HepG2 (cell line): ENCODE measurements around the gene IL1B. TPM values are rescaled to one million over a fixed set of nuclear protein-coding genes. Genes with fewer than 3 reads are reported as not detected.

ENCODE experiments used
- polyA plus RNA-seq, 8 experiments: library from polyadenylated mRNA; depleted of rRNA in 3 of 8; stranded (reverse) in 7 of 8; unstranded in 1 of 8; fragments of >200 nt; fragmentation: Illumina TruSeq in 4 of 8; extraction: Trizol in 4 of 8; gene quantifications; 2 replicates each; pipeline versions ENCODE4 v1.2.1 to v1.2.3, GENCODE V29; 2011 to 2016; ENCODE audit warnings: low read depth in 4 of 8, missing spikeins in 1 of 8, mixed read lengths in 1 of 8; ENCODE audit not compliant: insufficient read depth in 1 of 8
- total RNA-seq, 5 experiments: library from RNA; depleted of rRNA; stranded (reverse); fragments of >200 nt; fragmentation: Illumina TruSeq; extraction: Trizol; gene quantifications; 2 replicates each; pipeline ENCODE4 v1.2.3, GENCODE V29; 2016; ENCODE audit warnings: low read depth in 1 of 5

IL1B gene
- total and polyA plus RNA-seq, 2 of the 13 experiments (the other 11 are each of a cell fraction or from before 2014, with no cell fraction given) = 0.18 TPM; not detected in 1

Other genes starting within 250 kb of the IL1B start
- gene SLC20A1, start 190.8 kb downstream of the IL1B start, total RNA-seq (2016; rRNA removed; fragmentation: Illumina TruSeq; extraction: Trizol) = 60.1 and 85.9 TPM in 2 replicates
- gene SLC20A1, start 190.8 kb downstream of the IL1B start, polyA plus RNA-seq (2011; rRNA removed) = 54.0 and 70.6 TPM in 2 replicates
- gene NT5DC4, start 115.8 kb downstream of the IL1B start, total RNA-seq (2016; rRNA removed; fragmentation: Illumina TruSeq; extraction: Trizol) = 2.4 and 4.2 TPM in 2 replicates
- gene NT5DC4, start 115.8 kb downstream of the IL1B start, polyA plus RNA-seq (2011; rRNA removed) = 0.04 and 0.07 TPM in 2 replicates
- 9.5 and 21.5 TPM in 2 replicates for gene CKAP2L, start 72.2 kb downstream of the IL1B start, total RNA-seq (2016; rRNA removed; fragmentation: Illumina TruSeq; extraction: Trizol)
- gene CKAP2L, start 72.2 kb downstream of the IL1B start, polyA plus RNA-seq (2011; rRNA removed) = 3.9 and 7.1 TPM in 2 replicates
- gene IL1A, start 52.3 kb downstream of the IL1B start, total RNA-seq (2016; rRNA removed; fragmentation: Illumina TruSeq; extraction: Trizol) = not detected in 2 replicates
- not detected in 2 replicates for gene IL1A, start 52.3 kb downstream of the IL1B start, polyA plus RNA-seq (2011; rRNA removed)
- not detected in 2 replicates for gene IL37, start 74.4 kb upstream of the IL1B start, total RNA-seq (2016; rRNA removed; fragmentation: Illumina TruSeq; extraction: Trizol)
- 0.16 TPM in 1 of 2 replicates, not detected in the other for gene IL37, start 74.4 kb upstream of the IL1B start, polyA plus RNA-seq (2011; rRNA removed)
- not detected in 2 replicates for gene IL36G, start 141.2 kb upstream of the IL1B start, total RNA-seq (2016; rRNA removed; fragmentation: Illumina TruSeq; extraction: Trizol)
- 0.14 TPM in 1 of 2 replicates, not detected in the other for gene IL36G, start 141.2 kb upstream of the IL1B start, polyA plus RNA-seq (2011; rRNA removed)
- not detected in 2 replicates for gene IL36A, start 168.7 kb upstream of the IL1B start, total RNA-seq (2016; rRNA removed; fragmentation: Illumina TruSeq; extraction: Trizol)
- not detected in 2 replicates for gene IL36A, start 168.7 kb upstream of the IL1B start, polyA plus RNA-seq (2011; rRNA removed)
- gene IL36B, start 216.1 kb upstream of the IL1B start, total RNA-seq (2016; rRNA removed; fragmentation: Illumina TruSeq; extraction: Trizol) = not detected in 2 replicates
- gene IL36B, start 216.1 kb upstream of the IL1B start, polyA plus RNA-seq (2011; rRNA removed) = not detected in 2 replicates
- gene IL36RN, start 222.4 kb upstream of the IL1B start, total RNA-seq (2016; rRNA removed; fragmentation: Illumina TruSeq; extraction: Trizol) = not detected in 2 replicates
- gene IL36RN, start 222.4 kb upstream of the IL1B start, polyA plus RNA-seq (2011; rRNA removed) = not detected in 2 replicates
- not detected in 2 replicates for gene IL1F10, start 231.2 kb upstream of the IL1B start, total RNA-seq (2016; rRNA removed; fragmentation: Illumina TruSeq; extraction: Trizol)
- gene IL1F10, start 231.2 kb upstream of the IL1B start, polyA plus RNA-seq (2011; rRNA removed) = not detected in 2 replicates